Hepatocyte (in vitro differentiated cells): Measurements from ENCODE around the gene VPS8. TPM values are rescaled to one million over a fixed set of nuclear protein-coding genes. Genes with fewer than 3 reads are reported as not detected.

ENCODE experiments used
- DNase-seq: peaks from one replicate; pipeline ENCODE4 v3.0.0-alpha.2; 2016; ENCODE audit warnings: low spot score
- H2AFZ ChIP-seq: fragments of 200-600 bp; sonication (generic); 2 replicates; pipeline ENCODE4 v1.6.0; 2016; ENCODE audit warnings: antibody characterized with exemption, mild to moderate bottlenecking
- H3K27ac ChIP-seq: fragments of 200-600 bp; sonication (generic); 2 replicates; pipeline ENCODE4 v1.5.1; 2016; ENCODE audit warnings: mild to moderate bottlenecking
- H3K27me3 ChIP-seq: fragments of 200-600 bp; sonication (generic); 2 replicates; pipeline ENCODE4 v1.6.1; 2016
- H3K36me3 ChIP-seq: fragments of 200-600 bp; sonication (generic); replicated peaks from 2 replicates; pipeline ENCODE4 v1.5.1; 2016; ENCODE audit warnings: low read depth; ENCODE audit not compliant: insufficient read depth
- H3K4me1 ChIP-seq: fragments of 200-600 bp; sonication (generic); 2 replicates; pipeline ENCODE4 v1.5.1; 2016; ENCODE audit warnings: mild to moderate bottlenecking, moderate library complexity; ENCODE audit not compliant: insufficient read depth
- H3K4me2 ChIP-seq: fragments of 200-600 bp; sonication (generic); 2 replicates; pipeline ENCODE4 v1.6.0; 2016
- H3K4me3 ChIP-seq: fragments of 200-600 bp; sonication (generic); 2 replicates; pipeline ENCODE4 v1.5.1; 2016; ENCODE audit warnings: mild to moderate bottlenecking
- H3K79me2 ChIP-seq: fragments of 200-600 bp; sonication (generic); 2 replicates; pipeline ENCODE4 v1.6.0; 2017; ENCODE audit warnings: mild to moderate bottlenecking
- H3K9me2 ChIP-seq: fragments of 200-600 bp; sonication (generic); replicated peaks from 2 replicates; pipeline ENCODE4 v1.6.0; 2017; ENCODE audit warnings: mild to moderate bottlenecking; ENCODE audit not compliant: insufficient read depth
- H3K9me3 ChIP-seq: fragments of 200-600 bp; sonication (generic); 2 replicates; pipeline ENCODE4 v1.5.1; 2016; ENCODE audit warnings: low read depth, mild to moderate bottlenecking
- H4K20me1 ChIP-seq: fragments of 200-600 bp; sonication (generic); 2 replicates; pipeline ENCODE4 v1.6.0; 2016; ENCODE audit warnings: mild to moderate bottlenecking; ENCODE audit not compliant: insufficient read depth, poor library complexity, severe bottlenecking
- CTCF ChIP-seq: fragments of 200-600 bp; sonication (generic); IDR thresholded peaks from 2 replicates; pipeline ENCODE4 v1.5.1; 2016; ENCODE audit warnings: antibody characterized with exemption, mild to moderate bottlenecking; ENCODE audit not compliant: poor library complexity
- EZH2 ChIP-seq: fragments of 200-600 bp; sonication (generic); IDR thresholded peaks from 2 replicates; pipeline ENCODE4 v1.6.1; 2016; ENCODE audit warnings: antibody characterized with exemption, mild to moderate bottlenecking, borderline replicate concordance
- EZH2phosphoT487 ChIP-seq: fragments of 200-600 bp; sonication (generic); IDR thresholded peaks from one replicate; pipeline ENCODE4 v1.6.1; 2018; ENCODE audit warnings: antibody characterized with exemption, mild to moderate bottlenecking, low read depth, moderate library complexity; ENCODE audit not compliant: unreplicated experiment, severe bottlenecking
- WGBS: methylation state at CpG from one replicate; pipeline ENCODE4 v1.1.6; 2016; ENCODE audit warnings: low lambda C conversion rate; ENCODE audit errors: missing lambda C conversion rate; 5-methylcytosine and 5-hydroxymethylcytosine counted together
- polyA plus RNA-seq: library from polyadenylated mRNA; unstranded; fragments of >200 nt; fragmentation: Nextera tagmentation; extraction: Ambion mirVana; gene quantifications from 2 replicates; pipeline ENCODE4 v1.2.1, GENCODE V29; 2016
- total RNA-seq: library from RNA; depleted of rRNA; stranded (reverse); fragments of >200 nt; gene quantifications from 2 replicates; pipeline ENCODE4 v1.2.3, GENCODE V29; 2014

The VPS8 gene
- total and polyA plus RNA-seq, 2 experiments from 2014 or later, result 20.5 to 61.9 TPM

GRCh38 chr3:185070491-185071286 lies 258.7 kb downstream of the VPS8 start:
- no peaks in the 10 kb centered on the region for H3K36me3 ChIP-seq
- H4K20me1 ChIP-seq, result no peaks in the 10 kb centered on the region
- H3K27me3 ChIP-seq, result no peaks in the 10 kb centered on the region
- H3K4me3 ChIP-seq, result no peak overlapping the region
- no peaks in the 10 kb centered on the region for H3K4me1 ChIP-seq
- no peak overlapping the region for H3K4me2 ChIP-seq
- WGBS, result 85% methylated on average over 21 of the region's 22 CpGs
- no peaks in the 10 kb centered on the region for H3K9me3 ChIP-seq
- no peak overlapping the region for H2AFZ ChIP-seq
- peak; percentile 27 for TF ChIP-seq CTCF
- no peak for TF ChIP-seq EZH2phosphoT487
- peak; percentile 49 for DNase-seq
- H3K27ac ChIP-seq, result no peak overlapping the region
- H3K79me2 ChIP-seq, result no peaks in the 10 kb centered on the region
- no peaks in the 10 kb centered on the region for H3K9me2 ChIP-seq

- no peak for TF ChIP-seq EZH2phosphoT487
- TF ChIP-seq EZH2, result no peak
- no peak for TF ChIP-seq CTCF
- no peak overlapping the region for H3K4me3 ChIP-seq
- H3K36me3 ChIP-seq, result no peaks in the 10 kb centered on the region
- H3K79me2 ChIP-seq, result no peaks in the 10 kb centered on the region
- H3K4me1 ChIP-seq, result no peaks in the 10 kb centered on the region
- no peak overlapping the region for H3K27ac ChIP-seq
- H2AFZ ChIP-seq, result no peak overlapping the region
- no peaks in the 10 kb centered on the region for H3K9me3 ChIP-seq
- H3K4me2 ChIP-seq, result no peak overlapping the region
- no peak for DNase-seq
- H3K27me3 ChIP-seq, result no peaks in the 10 kb centered on the region
- WGBS, result 80% methylated on average over 7 of the region's 7 CpGs
- no peaks in the 10 kb centered on the region for H4K20me1 ChIP-seq
- no peaks in the 10 kb centered on the region for H3K9me2 ChIP-seq
Observed at GRCh38 chr3:185071287-185071800, 259.4 kb downstream of the VPS8 start.

GRCh38 chr3:185075547-185075946 lies 263.6 kb downstream of the VPS8 start:
- DNase-seq, result no peak
- no peaks in the 10 kb centered on the region for H3K36me3 ChIP-seq
- H3K4me3 ChIP-seq, result no peak overlapping the region
- no peaks in the 10 kb centered on the region for H3K27me3 ChIP-seq
- H3K9me3 ChIP-seq, result no peaks in the 10 kb centered on the region
- H3K4me2 ChIP-seq, result no peak overlapping the region
- H4K20me1 ChIP-seq, result no peaks in the 10 kb centered on the region
- WGBS, result 96% methylated on average over 13 of the region's 13 CpGs
- TF ChIP-seq EZH2phosphoT487 (no peak), EZH2 (no peak), CTCF (no peak)
- no peaks in the 10 kb centered on the region for H3K79me2 ChIP-seq
- H3K27ac ChIP-seq, result no peak overlapping the region
- H2AFZ ChIP-seq, result no peak overlapping the region
- H3K9me2 ChIP-seq, result no peaks in the 10 kb centered on the region
- H3K4me1 ChIP-seq, result peaks cover 3% of the 10 kb centered on the region
